CD4-positive, alpha-beta T cell treated with Interleukin-17A for 1 hour (primary cell): ENCODE measurements around the gene WARS2.

Source experiments
- DNase-seq: peaks from one replicate; pipeline ENCODE4 v3.0.0-alpha.2; 2020

Gene WARS2

GRCh38 chr1:119081700-119082099, 58.8 kb downstream of the WARS2 start:
- no peak for DNase-seq

GRCh38 chr1:119081267-119081666, 59.2 kb downstream of the WARS2 start:
- no peak for DNase-seq

- DNase-seq = no peak
These were observed 59.9 kb downstream of the WARS2 start for GRCh38 chr1:119080586-119080985.

- no peak for DNase-seq
These were observed 60.6 kb downstream of the WARS2 start for GRCh38 chr1:119079881-119080280.

- no peak for DNase-seq
These were observed 64.8 kb downstream of the WARS2 start for GRCh38 chr1:119075614-119076013.

GRCh38 chr1:119071321-119071720, 69.1 kb downstream of the WARS2 start:
- DNase-seq = no peak

- no peak for DNase-seq
These were observed 70.8 kb downstream of the WARS2 start for GRCh38 chr1:119069682-119070081.

- DNase-seq = no peak
These were observed 72.0 kb downstream of the WARS2 start for GRCh38 chr1:119068427-119068826.

- no peak for DNase-seq
These were observed 78.8 kb downstream of the WARS2 start for GRCh38 chr1:119061700-119062099.

GRCh38 chr1:119055568-119055967, 84.9 kb downstream of the WARS2 start:
- no peak for DNase-seq

GRCh38 chr1:119053917-119054316, 86.5 kb downstream of the WARS2 start:
- DNase-seq = no peak

GRCh38 chr1:119052267-119052666, 88.2 kb downstream of the WARS2 start:
- no peak for DNase-seq

- DNase-seq = no peak
These were observed 91.6 kb downstream of the WARS2 start for GRCh38 chr1:119048624-119049404.

- no peak for DNase-seq
These were observed 93.5 kb downstream of the WARS2 start for GRCh38 chr1:119046785-119047438.

- DNase-seq = no peak
These were observed 94.0 kb downstream of the WARS2 start for GRCh38 chr1:119046429-119046784.

GRCh38 chr1:119045096-119045746, 95.2 kb downstream of the WARS2 start:
- no peak for DNase-seq

GRCh38 chr1:119040906-119041305, 99.5 kb downstream of the WARS2 start:
- no peak for DNase-seq

GRCh38 chr1:119040489-119040888, 100.0 kb downstream of the WARS2 start:
- no peak for DNase-seq

- no peak for DNase-seq
These were observed 102.1 kb downstream of the WARS2 start for GRCh38 chr1:119038363-119038762.

- DNase-seq = no peak
These were observed 106.1 kb downstream of the WARS2 start for GRCh38 chr1:119034359-119034758.

GRCh38 chr1:119032986-119033385, 107.5 kb downstream of the WARS2 start:
- DNase-seq = no peak

GRCh38 chr1:119027759-119028158, 112.7 kb downstream of the WARS2 start:
- no peak for DNase-seq

GRCh38 chr1:119026956-119027355, 113.5 kb downstream of the WARS2 start:
- DNase-seq = no peak

GRCh38 chr1:119015547-119015946, 124.9 kb downstream of the WARS2 start:
- DNase-seq = no peak
